GM12892 (cell line): ENCODE data around the gene HDAC4.

Experiments
- POLR2A ChIP-seq: IDR thresholded peaks from 2 replicates; pipeline ENCODE4 v1.6.1; 2011; ENCODE audit warnings: low read depth, low read length, control low read depth
- POLR2AphosphoS5 ChIP-seq: IDR thresholded peaks from 2 replicates; pipeline ENCODE4 v1.6.1; 2011; ENCODE audit warnings: low read depth, low read length, control low read depth
- TAF1 ChIP-seq: IDR thresholded peaks from 2 replicates; pipeline ENCODE4 v1.6.1; 2011; ENCODE audit warnings: low read depth, mild to moderate bottlenecking, control low read depth, low read length, borderline replicate concordance

DNA sequence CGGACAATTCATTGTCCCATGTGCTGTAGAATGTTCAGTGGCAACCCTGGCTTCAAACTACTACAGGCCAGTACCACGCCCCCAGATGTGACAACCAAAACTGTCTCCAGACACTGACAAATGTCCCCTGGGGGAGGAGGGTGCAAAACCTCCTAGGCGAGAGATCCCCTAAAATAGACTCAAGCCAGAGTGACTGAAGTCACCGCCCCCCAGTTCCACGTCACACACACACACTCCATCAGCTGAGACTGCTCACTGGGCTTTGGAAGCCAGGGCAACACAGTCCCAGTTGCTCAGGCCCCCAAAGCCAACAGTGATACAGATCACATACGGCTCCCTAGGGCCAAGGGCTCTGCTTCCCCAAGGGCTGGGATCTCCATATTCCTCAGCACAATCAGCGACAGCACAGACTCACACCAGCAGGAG, 19.1 kb downstream of the HDAC4 start:
- no peak for TF ChIP-seq POLR2A
- no peak; the same call in 1 of the 2 replicates for TF ChIP-seq POLR2AphosphoS5
- no peak for TF ChIP-seq TAF1
